KOPT-K1 (cell line): ENCODE data around the gene KLHL30.

Experiments used
- H3K27ac ChIP-seq: fragments of 200-600 bp; sonication (generic); 2 replicates; pipeline ENCODE4 v1.5.1; 2016; ENCODE audit warnings: antibody characterized with exemption, mild to moderate bottlenecking, low read depth, low read length; ENCODE audit not compliant: poor library complexity, severe bottlenecking
- H3K36me3 ChIP-seq: fragments of 200-600 bp; sonication (generic); 2 replicates; pipeline ENCODE4 v1.5.1; 2017; ENCODE audit warnings: antibody characterized with exemption, mild to moderate bottlenecking, low read length, moderate library complexity; ENCODE audit not compliant: insufficient read depth
- H3K9me3 ChIP-seq: fragments of 200-600 bp; sonication (generic); 2 replicates; pipeline ENCODE4 v1.5.1; 2017; ENCODE audit warnings: antibody characterized with exemption, low read length, mild to moderate bottlenecking; ENCODE audit not compliant: insufficient read depth, poor library complexity, severe bottlenecking

The KLHL30 gene

DNA sequence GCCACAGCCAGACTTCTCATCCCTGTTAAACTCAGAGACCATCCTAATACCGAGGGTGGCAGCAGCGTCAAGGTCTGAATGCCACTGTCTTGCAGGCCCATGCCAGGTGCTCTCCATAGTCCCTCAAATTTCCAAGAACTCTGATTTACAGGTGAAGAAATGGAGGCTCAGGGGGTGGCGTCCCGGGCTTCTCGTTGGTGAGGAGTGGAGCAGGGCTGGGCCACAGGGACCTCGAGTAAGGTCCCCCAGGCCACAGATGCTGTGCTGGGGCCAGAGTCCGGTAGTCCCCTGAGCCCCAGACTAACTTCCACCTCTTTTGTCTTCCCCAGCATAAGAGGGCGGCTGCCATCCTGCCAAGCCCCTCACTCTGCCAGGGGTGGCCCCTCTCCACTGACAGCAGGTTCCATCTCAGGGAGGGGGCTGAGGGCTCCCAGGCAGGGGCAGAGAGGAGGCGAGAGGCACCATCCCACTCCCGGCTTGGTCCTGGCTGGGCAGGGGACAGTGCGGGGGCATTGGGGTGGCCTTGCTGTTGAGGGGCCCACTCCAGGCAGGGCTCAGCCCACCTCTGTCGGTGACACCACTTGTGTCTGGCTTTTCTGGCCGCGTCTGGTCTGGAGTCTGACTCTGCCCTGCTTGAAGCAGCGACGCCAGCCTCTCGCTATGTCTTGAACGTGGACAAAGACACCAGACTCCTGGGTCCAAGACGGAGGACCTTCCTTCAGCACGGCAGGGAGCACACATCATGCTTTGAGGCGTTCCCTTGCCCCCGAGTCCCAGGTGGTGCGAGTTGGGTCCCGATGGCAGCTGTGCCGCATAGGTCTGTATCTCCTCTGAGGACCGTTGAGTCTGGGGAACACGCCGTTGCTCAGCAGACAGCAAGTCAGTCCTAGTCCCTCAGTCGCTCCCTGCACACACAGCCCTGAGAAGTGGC is 15.9 kb upstream of the KLHL30 start:
- H3K36me3 ChIP-seq = no peaks in the 10 kb centered on the region
- no peaks in the 10 kb centered on the region for H3K9me3 ChIP-seq
- H3K27ac ChIP-seq = no peak overlapping the region

GRCh38 chr2:238123218-238123971 is 15.1 kb upstream of the KLHL30 start:
- no peak overlapping the region for H3K27ac ChIP-seq
- no peaks in the 10 kb centered on the region for H3K9me3 ChIP-seq
- H3K36me3 ChIP-seq = no peaks in the 10 kb centered on the region

DNA sequence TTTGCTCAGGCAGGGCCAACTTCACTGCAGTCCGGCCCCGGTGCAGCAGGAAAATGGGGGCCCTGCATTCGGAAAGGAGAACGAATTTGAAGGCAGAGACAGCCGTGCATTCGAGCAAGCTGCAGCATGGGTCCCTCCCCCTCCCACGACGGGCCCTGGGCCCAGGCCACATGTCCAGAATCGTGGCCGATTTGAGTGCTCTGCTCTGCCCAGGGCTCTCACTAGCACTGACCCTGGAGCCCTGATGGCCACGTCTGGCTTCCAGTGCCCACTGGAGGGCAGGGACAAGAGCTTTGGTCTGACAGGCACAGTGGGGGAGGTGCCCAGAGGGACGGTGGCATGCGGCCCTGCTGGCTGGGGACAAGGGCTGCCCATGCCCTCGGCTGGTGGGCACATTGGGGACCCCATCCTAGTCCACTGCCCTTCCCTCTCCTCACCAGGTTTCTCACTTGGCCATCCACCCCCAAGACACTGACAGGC is 14.4 kb upstream of the KLHL30 start:
- Histone ChIP-seq H3K36me3 (no peaks in the 10 kb centered on the region), H3K27ac (no peak overlapping the region)

DNA sequence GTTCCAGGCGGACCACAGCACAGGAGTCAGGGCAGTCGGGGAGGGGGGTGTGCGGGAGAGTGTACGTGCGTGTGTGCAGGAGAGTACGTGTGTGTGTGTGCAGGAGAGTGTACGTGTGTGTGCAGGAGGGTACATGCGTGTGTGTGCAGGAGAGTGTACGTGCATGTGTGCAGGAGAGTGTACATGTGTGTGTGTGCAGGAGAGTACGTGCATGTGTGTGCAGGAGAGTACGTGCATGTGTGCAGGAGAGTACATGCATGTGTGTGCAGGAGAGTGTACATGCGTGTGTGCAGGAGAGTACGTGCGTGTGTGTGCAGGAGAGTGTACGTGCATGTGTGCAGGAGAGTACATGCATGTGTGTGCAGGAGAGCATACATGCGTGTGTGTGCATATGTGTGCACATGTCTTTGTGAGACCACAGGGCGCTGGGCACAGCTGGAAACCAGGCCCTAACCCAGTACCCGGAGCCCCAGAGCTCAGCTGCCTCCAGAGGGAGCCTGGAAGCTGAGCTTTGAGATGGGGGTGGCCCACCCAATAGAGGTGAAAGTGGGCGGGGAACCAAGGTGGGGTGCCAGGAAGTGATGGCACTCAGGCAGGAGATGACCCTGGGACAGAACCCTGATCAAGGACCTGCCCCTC is 13.9 kb upstream of the KLHL30 start:
- Histone ChIP-seq H3K36me3 (no peaks in the 10 kb centered on the region), H3K9me3 (no peaks in the 10 kb centered on the region), H3K27ac (no peak overlapping the region)

More for the DNA sequence above, 14.4 kb upstream of the KLHL30 start:
- no peaks in the 10 kb centered on the region for H3K9me3 ChIP-seq

- no peaks in the 10 kb centered on the region for H3K36me3 ChIP-seq
- H3K27ac ChIP-seq = no peak overlapping the region
- no peaks in the 10 kb centered on the region for H3K9me3 ChIP-seq
Observed at GRCh38 chr2:238125127-238125885, 13.2 kb upstream of the KLHL30 start.

GRCh38 chr2:238126338-238126737 is 12.1 kb upstream of the KLHL30 start:
- Histone ChIP-seq H3K9me3 (no peaks in the 10 kb centered on the region), H3K27ac (no peak overlapping the region), H3K36me3 (no peaks in the 10 kb centered on the region)

GRCh38 chr2:238126775-238127164 is 11.7 kb upstream of the KLHL30 start:
- no peak overlapping the region for H3K27ac ChIP-seq

GRCh38 chr2:238127165-238128060 is 11.1 kb upstream of the KLHL30 start:
- no peaks in the 10 kb centered on the region for H3K36me3 ChIP-seq
- H3K9me3 ChIP-seq = no peaks in the 10 kb centered on the region
- H3K27ac ChIP-seq = no peak overlapping the region

More at GRCh38 chr2:238126775-238127164, 11.7 kb upstream of the KLHL30 start:
- Histone ChIP-seq H3K9me3 (no peaks in the 10 kb centered on the region), H3K36me3 (no peaks in the 10 kb centered on the region)

GRCh38 chr2:238128061-238128440 is 10.4 kb upstream of the KLHL30 start:
- Histone ChIP-seq H3K36me3 (no peaks in the 10 kb centered on the region), H3K27ac (no peak overlapping the region), H3K9me3 (no peaks in the 10 kb centered on the region)

GRCh38 chr2:238128534-238129001 is 9.9 kb upstream of the KLHL30 start:
- H3K27ac ChIP-seq = no peak overlapping the region
- H3K9me3 ChIP-seq = no peaks in the 10 kb centered on the region
- H3K36me3 ChIP-seq = no peaks in the 10 kb centered on the region

DNA sequence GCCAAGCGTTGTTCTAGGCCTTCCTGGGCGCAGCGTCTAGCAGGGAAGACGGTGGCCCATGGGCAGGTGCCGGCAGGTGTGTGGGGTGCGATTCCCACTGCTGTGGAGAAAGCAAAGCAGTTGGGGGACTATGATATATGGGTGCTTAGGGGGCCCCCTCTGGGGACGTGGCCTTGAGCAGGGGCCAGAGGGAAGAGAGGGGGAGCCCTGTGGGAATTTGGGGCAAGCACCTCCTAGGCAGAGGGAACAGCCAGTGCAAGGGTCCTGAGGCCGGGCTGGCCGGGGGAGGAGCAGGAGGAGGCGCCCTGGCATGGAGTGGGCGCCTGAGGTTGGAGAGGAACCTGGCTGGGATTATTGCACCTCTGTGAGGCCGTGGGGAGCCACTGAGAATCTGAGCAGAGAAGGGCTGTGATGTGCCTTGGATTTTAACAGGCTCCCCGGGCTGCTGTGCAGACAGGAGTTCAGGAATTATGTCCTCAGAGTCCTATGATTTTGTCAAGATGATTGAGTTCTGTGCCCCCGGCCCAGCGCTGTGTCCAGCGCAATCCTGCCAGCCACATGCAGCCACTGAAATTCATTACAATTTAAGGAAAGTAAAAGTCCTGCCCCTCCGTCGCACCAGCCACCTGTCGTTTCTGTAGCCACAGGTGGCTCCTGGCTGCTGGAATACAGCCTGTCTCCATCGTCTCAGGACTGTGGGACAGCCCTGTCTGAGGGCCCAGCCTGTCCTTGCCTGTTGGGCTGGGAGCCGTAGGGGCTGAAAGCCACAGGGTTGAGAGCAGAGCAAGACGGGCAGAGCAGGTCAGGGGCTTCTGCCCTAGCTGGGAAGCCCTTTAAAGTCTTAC is 9.1 kb upstream of the KLHL30 start:
- no peak overlapping the region for H3K27ac ChIP-seq
- H3K9me3 ChIP-seq = no peaks in the 10 kb centered on the region
- no peaks in the 10 kb centered on the region for H3K36me3 ChIP-seq

DNA sequence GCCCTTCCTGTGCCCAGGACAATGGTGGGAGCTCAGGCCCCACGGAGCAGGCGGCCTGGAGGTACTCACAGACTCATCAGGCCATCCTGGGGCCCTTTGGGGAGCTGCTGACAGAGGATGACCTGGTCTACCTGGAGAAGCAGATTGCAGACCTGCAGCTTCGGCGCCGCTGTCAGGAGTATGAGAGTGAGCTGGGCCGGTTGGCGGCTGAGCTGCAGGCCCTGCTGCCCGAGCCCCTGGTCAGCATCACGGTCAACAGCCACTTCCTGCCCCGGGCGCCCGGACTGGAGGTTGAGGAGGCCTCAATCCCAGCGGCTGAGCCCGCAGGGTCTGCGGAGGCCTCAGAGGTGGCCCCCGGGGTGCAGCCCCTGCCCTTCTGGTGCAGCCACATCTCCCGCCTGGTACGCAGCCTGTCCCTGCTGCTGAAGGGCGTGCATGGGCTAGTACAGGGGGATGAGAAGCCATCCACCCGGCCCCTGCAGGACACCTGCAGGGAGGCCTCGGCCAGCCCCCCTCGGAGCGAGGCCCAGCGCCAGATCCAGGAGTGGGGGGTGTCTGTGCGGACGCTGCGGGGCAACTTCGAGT is 8.3 kb upstream of the KLHL30 start:
- Histone ChIP-seq H3K27ac (no peak overlapping the region), H3K9me3 (no peaks in the 10 kb centered on the region), H3K36me3 (no peaks in the 10 kb centered on the region)
